ENCODE measurements around the gene DNAJB1. TPM values are rescaled to one million over a fixed set of nuclear protein-coding genes. Genes with fewer than 3 reads are reported as not detected.

The DNAJB1 gene
- polyA plus RNA-seq, 1 donor (not counting 4 experiments of a cell fraction or from before 2014, with no cell fraction given), result 265 TPM

DNA sequence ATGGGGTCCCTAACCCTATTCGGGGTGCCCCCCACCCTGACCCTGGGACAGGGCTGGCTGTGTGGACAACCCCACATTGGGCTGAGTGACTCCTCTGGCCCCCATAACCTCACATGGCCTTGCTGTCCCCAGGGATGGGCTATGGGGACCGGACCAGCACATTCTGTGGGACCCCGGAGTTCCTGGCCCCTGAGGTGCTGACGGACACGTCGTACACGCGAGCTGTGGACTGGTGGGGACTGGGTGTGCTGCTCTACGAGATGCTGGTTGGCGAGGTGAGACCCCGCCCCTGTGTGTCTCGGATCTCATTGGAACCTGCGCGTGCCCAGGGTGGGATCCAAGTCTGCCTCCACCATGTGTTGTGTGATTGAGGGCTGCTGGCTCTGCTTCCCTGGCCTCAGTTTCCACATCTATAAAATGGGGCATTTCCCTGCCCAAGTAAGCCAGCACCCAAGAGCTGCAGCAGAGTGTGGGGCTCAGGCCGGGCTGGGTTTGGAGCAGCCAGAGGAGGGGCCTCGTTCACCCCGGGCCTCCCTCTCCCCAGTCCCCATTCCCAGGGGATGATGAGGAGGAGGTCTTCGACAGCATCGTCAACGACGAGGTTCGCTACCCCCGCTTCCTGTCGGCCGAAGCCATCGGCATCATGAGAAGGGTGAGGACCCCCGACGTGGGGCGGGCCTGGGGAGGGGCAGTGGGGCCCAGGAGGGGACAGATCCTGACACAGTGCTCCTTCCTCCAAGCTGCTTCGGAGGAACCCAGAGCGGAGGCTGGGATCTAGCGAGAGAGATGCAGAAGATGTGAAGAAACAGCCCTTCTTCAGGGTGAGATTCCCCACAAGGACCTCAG lies 47.9 kb downstream of the DNAJB1 start:
- FAIRE-seq, result no peak

GRCh38 chr19:14467816-14468215 lies 50.4 kb downstream of the DNAJB1 start:
- no peaks in the 10 kb centered on the region for H3K36me3 ChIP-seq (ENCODE audit: control insufficient read depth in 2 of 2, extremely low read depth in 1 of 2, insufficient read depth in 2 of 2, low read length in 2 of 2)
- no peak overlapping the region for H3K27ac ChIP-seq (ENCODE audit: control insufficient read depth, insufficient read depth, low read length)
- dilution Hi-C loops (cut with MboI; ENCODE audit: extremely low pct_ligation_motif_present, low sequenced_read_pairs), result no loop called here
- no peaks in the 10 kb centered on the region for H3K9me3 ChIP-seq (ENCODE audit: control insufficient read depth, low read depth, low read length)
- peaks cover under 1% of the 10 kb centered on the region for H3K27me3 ChIP-seq (ENCODE audit: control insufficient read depth, extremely low read depth, insufficient read depth, low read length)
- H2AFZ ChIP-seq (ENCODE audit: control insufficient read depth, low read length), result no peak overlapping the region
- no peak for DNase-seq (ENCODE audit: low read depth, low spot score)
- H3K9ac ChIP-seq (ENCODE audit: control insufficient read depth, extremely low read depth, insufficient read depth, low read length), result no peak overlapping the region
- no peak overlapping the region for H3K4me3 ChIP-seq (ENCODE audit: control insufficient read depth in 2 of 3, extremely low read depth in 1 of 3, insufficient read depth in 2 of 3, low read depth in 1 of 3, low read length in 3 of 3)
- FAIRE-seq, result no peak
- no peaks in the 10 kb centered on the region for H3K9me1 ChIP-seq (ENCODE audit: control insufficient read depth, extremely low read depth, insufficient read depth, low read length)
- no peaks in the 10 kb centered on the region for H3K79me2 ChIP-seq (ENCODE audit: control insufficient read depth, insufficient read depth, low read length)
- H3K4me1 ChIP-seq (ENCODE audit: control insufficient read depth, extremely low read depth, insufficient read depth, low read length), result no peaks in the 10 kb centered on the region
- H4K20me1 ChIP-seq (ENCODE audit: control insufficient read depth, extremely low read depth, insufficient read depth, low read length), result no peaks in the 10 kb centered on the region
- H3K4me2 ChIP-seq (ENCODE audit: control insufficient read depth, extremely low read depth, insufficient read depth, low read depth, low read length), result no peak overlapping the region
- TF ChIP-seq EZH2 (IDR thresholded peaks at IDR 0.05; ENCODE audit: low read length), result no peak
- TF ChIP-seq, protein P1, sequence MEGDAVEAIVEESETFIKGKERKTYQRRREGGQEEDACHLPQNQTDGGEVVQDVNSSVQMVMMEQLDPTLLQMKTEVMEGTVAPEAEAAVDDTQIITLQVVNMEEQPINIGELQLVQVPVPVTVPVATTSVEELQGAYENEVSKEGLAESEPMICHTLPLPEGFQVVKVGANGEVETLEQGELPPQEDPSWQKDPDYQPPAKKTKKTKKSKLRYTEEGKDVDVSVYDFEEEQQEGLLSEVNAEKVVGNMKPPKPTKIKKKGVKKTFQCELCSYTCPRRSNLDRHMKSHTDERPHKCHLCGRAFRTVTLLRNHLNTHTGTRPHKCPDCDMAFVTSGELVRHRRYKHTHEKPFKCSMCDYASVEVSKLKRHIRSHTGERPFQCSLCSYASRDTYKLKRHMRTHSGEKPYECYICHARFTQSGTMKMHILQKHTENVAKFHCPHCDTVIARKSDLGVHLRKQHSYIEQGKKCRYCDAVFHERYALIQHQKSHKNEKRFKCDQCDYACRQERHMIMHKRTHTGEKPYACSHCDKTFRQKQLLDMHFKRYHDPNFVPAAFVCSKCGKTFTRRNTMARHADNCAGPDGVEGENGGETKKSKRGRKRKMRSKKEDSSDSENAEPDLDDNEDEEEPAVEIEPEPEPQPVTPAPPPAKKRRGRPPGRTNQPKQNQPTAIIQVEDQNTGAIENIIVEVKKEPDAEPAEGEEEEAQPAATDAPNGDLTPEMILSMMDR (optimal IDR thresholded peaks at IDR 0.05 in 1 of 3, IDR thresholded peaks at IDR 0.05 in 1 of 3, conservative IDR thresholded peaks at IDR 0.05 in 1 of 3; ENCODE audit: extremely low read depth in 1 of 3, insufficient read depth in 2 of 3, low read length in 3 of 3), result peak; percentile 9 to 27 (median 11)

More for the DNA sequence above, 47.9 kb downstream of the DNAJB1 start:
- Histone ChIP-seq H3K9me3 (ENCODE audit: control insufficient read depth, low read depth, low read length) (no peaks in the 10 kb centered on the region), H3K36me3 (ENCODE audit: control insufficient read depth in 2 of 2, extremely low read depth in 1 of 2, insufficient read depth in 2 of 2, low read length in 2 of 2) (no peaks in the 10 kb centered on the region), H3K4me3 (ENCODE audit: control insufficient read depth in 2 of 3, extremely low read depth in 1 of 3, insufficient read depth in 2 of 3, low read depth in 1 of 3, low read length in 3 of 3) (no peak overlapping the region), H3K4me1 (ENCODE audit: control insufficient read depth, extremely low read depth, insufficient read depth, low read length) (peaks cover 4% of the 10 kb centered on the region), H3K9me1 (ENCODE audit: control insufficient read depth, extremely low read depth, insufficient read depth, low read length) (no peaks in the 10 kb centered on the region), H4K20me1 (ENCODE audit: control insufficient read depth, extremely low read depth, insufficient read depth, low read length) (no peaks in the 10 kb centered on the region), H3K9ac (ENCODE audit: control insufficient read depth, extremely low read depth, insufficient read depth, low read length) (no peak overlapping the region), H3K27ac (ENCODE audit: control insufficient read depth, insufficient read depth, low read length) (no peak overlapping the region), H2AFZ (ENCODE audit: control insufficient read depth, low read length) (no peak overlapping the region), H3K4me2 (ENCODE audit: control insufficient read depth, extremely low read depth, insufficient read depth, low read depth, low read length) (no peak overlapping the region), H3K79me2 (ENCODE audit: control insufficient read depth, insufficient read depth, low read length) (no peaks in the 10 kb centered on the region), H3K27me3 (ENCODE audit: control insufficient read depth, extremely low read depth, insufficient read depth, low read length) (peaks cover 6% of the 10 kb centered on the region)
- dilution Hi-C loops (cut with MboI; ENCODE audit: extremely low pct_ligation_motif_present, low sequenced_read_pairs), result no loop called here
- TF ChIP-seq, protein P1 (optimal IDR thresholded peaks at IDR 0.05 in 1 of 3, IDR thresholded peaks at IDR 0.05 in 1 of 3, conservative IDR thresholded peaks at IDR 0.05 in 1 of 3; ENCODE audit: extremely low read depth in 1 of 3, insufficient read depth in 2 of 3, low read length in 3 of 3), result no peak
- no peak for TF ChIP-seq EZH2 (IDR thresholded peaks at IDR 0.05; ENCODE audit: low read length)
- no peak for DNase-seq (ENCODE audit: low read depth, low spot score)

Measured in keratinocyte (primary cell).